IMR-90 (cell line): ENCODE results near the gene HAUS3. TPM values are rescaled to one million over a fixed set of nuclear protein-coding genes. Genes with fewer than 3 reads are reported as not detected.
A peak's percentile ranks its signal among the peaks of the same experiment; 100 is the strongest.

Experiments
- ATAC-seq: fragments of 200-7000 bp; cut with Tn5 transposase; 2 replicates; pipeline ENCODE4 v1.9.1; 2020; ENCODE audit warnings: low read depth, mild to moderate bottlenecking, moderate library complexity
- BruUV-seq: library from RNA; stranded (reverse); fragments of 400-500 nt; replicated peaks from 2 replicates; lab custom pipeline; 2021; lab: Mats Ljungman, UMichigan
- CTCF ChIA-PET: fragments of 300-600 bp; formaldehyde crosslinking; extraction: SDS; loops from one replicate; lab custom pipeline; 2021; ENCODE audit warnings: antibody characterized with exemption; lab: Yijun Ruan, JAX
- POLR2A ChIA-PET: fragments of 300-600 bp; sonication (Branson Sonifier 250); formaldehyde crosslinking; loops from one replicate; lab custom pipeline; 2022; ENCODE audit warnings: antibody characterized with exemption; ENCODE audit not compliant: unreplicated experiment; lab: Charles Lee
- DNase-seq: peaks from one replicate; pipeline ENCODE4 v3.0.0; 2013
- H2AFZ ChIP-seq: replicated peaks from 2 replicates; pipeline ENCODE3; 2013; ENCODE audit warnings: low read length, mild to moderate bottlenecking; ENCODE audit not compliant: poor library complexity
- H2AK5ac ChIP-seq: 2 replicates; pipeline ENCODE4 v1.6.1; 2013; ENCODE audit warnings: low read depth, low read length, inconsistent platforms
- H2AK9ac ChIP-seq: replicated peaks from 2 replicates; pipeline ENCODE3; 2013; ENCODE audit warnings: mild to moderate bottlenecking, low read depth, low read length, moderate library complexity; ENCODE audit not compliant: poor library complexity
- H2BK120ac ChIP-seq: 2 replicates; pipeline ENCODE4 v1.6.1; 2013; ENCODE audit warnings: low read depth, low read length, inconsistent platforms
- H2BK15ac ChIP-seq: 3 replicates; pipeline ENCODE4 v1.6.1; 2013; ENCODE audit warnings: low read depth, low read length, inconsistent platforms
- H2BK20ac ChIP-seq: 2 replicates; pipeline ENCODE4 v1.6.1; 2013; ENCODE audit warnings: low read depth, mild to moderate bottlenecking, inconsistent platforms, low read length, moderate library complexity
- H2BK5ac ChIP-seq: 2 replicates; pipeline ENCODE4 v1.6.1; 2013; ENCODE audit warnings: mild to moderate bottlenecking, low read depth, low read length, inconsistent platforms; ENCODE audit not compliant: poor library complexity, severe bottlenecking
- H3K14ac ChIP-seq: replicated peaks from 2 replicates; pipeline ENCODE4 v1.6.1; 2013; ENCODE audit warnings: low read depth, low read length, inconsistent platforms
- H3K18ac ChIP-seq: 2 replicates; pipeline ENCODE4 v1.6.1; 2013; ENCODE audit warnings: low read depth, low read length, control low read depth
- H3K23ac ChIP-seq: 2 replicates; pipeline ENCODE4 v1.6.1; 2013; ENCODE audit warnings: low read depth, low read length, inconsistent platforms
- H3K27ac ChIP-seq: 2 replicates; pipeline ENCODE4 v1.5.1; 2013; ENCODE audit warnings: mild to moderate bottlenecking, control low read depth, low read length; ENCODE audit not compliant: insufficient read depth
- H3K27me3 ChIP-seq: 2 replicates; pipeline ENCODE4 v1.6.1; 2013; ENCODE audit warnings: low read length; ENCODE audit not compliant: control insufficient read depth, insufficient read depth
- H3K36me3 ChIP-seq: 2 replicates; pipeline ENCODE4 v1.6.1; 2013; ENCODE audit warnings: low read length, mixed read lengths; ENCODE audit not compliant: control insufficient read depth, insufficient read depth
- H3K4ac ChIP-seq: 2 replicates; pipeline ENCODE4 v1.6.1; 2013; ENCODE audit warnings: low read depth, low read length, inconsistent platforms
- H3K4me1 ChIP-seq: 2 replicates; pipeline ENCODE4 v1.6.1; 2013; ENCODE audit warnings: low read length, mixed read lengths; ENCODE audit not compliant: control insufficient read depth, insufficient read depth
- H3K4me2 ChIP-seq: 2 replicates; pipeline ENCODE4 v1.6.1; 2013; ENCODE audit warnings: low read depth, mild to moderate bottlenecking, control low read depth, low read length, moderate library complexity
- H3K4me3 ChIP-seq: 2 replicates; pipeline ENCODE4 v1.5.1; 2013; ENCODE audit warnings: low read depth, mild to moderate bottlenecking, control low read depth, low read length, moderate library complexity; ENCODE audit not compliant: insufficient read depth
- H3K56ac ChIP-seq: 2 replicates; pipeline ENCODE4 v1.6.1; 2013; ENCODE audit warnings: low read length, inconsistent platforms; ENCODE audit not compliant: insufficient read depth; ENCODE audit errors: extremely low read depth
- H3K79me1 ChIP-seq, 2 experiments: 2 replicates each; pipeline ENCODE4 v1.6.1; 2013; ENCODE audit warnings: low read length in 2 of 2, inconsistent platforms in 1 of 2, low read depth in 1 of 2
- H3K9ac ChIP-seq: 2 replicates; pipeline ENCODE4 v1.6.1; 2013; ENCODE audit warnings: low read depth, low read length, control low read depth
- H3K9me1 ChIP-seq: 2 replicates; pipeline ENCODE4 v1.6.1; 2013; ENCODE audit warnings: low read length, inconsistent platforms; ENCODE audit not compliant: insufficient read depth
- H3K9me3 ChIP-seq: 2 replicates; pipeline ENCODE4 v1.6.1; 2013; ENCODE audit warnings: low read length; ENCODE audit not compliant: control insufficient read depth, insufficient read depth
- H4K20me1 ChIP-seq: 2 replicates; pipeline ENCODE4 v1.6.1; 2013; ENCODE audit warnings: low read length, inconsistent platforms; ENCODE audit not compliant: insufficient read depth
- H4K5ac ChIP-seq: 2 replicates; pipeline ENCODE4 v1.6.1; 2013; ENCODE audit warnings: mild to moderate bottlenecking, low read depth, low read length, control low read depth
- H4K8ac ChIP-seq, 2 experiments: 2 replicates each; pipeline ENCODE4 v1.6.1; 2013; ENCODE audit warnings: low read depth in 2 of 2, low read length in 2 of 2, control low read depth in 1 of 2, inconsistent platforms in 1 of 2
- H4K91ac ChIP-seq: 2 replicates; pipeline ENCODE4 v1.6.1; 2013; ENCODE audit warnings: low read depth, low read length, inconsistent platforms; ENCODE audit not compliant: insufficient read depth
- BHLHE40 ChIP-seq: fragments of 150-350 bp; IDR thresholded peaks from 2 replicates; pipeline ENCODE4 v1.6.1; 2016; ENCODE audit warnings: mild to moderate bottlenecking, low read depth, low read length
- CEBPB ChIP-seq: IDR thresholded peaks from 2 replicates; pipeline ENCODE4 v1.6.1; 2012; ENCODE audit warnings: low read depth, low read length, improper control_type of control experiment
- CHD1 ChIP-seq: IDR thresholded peaks from 2 replicates; pipeline ENCODE4 v1.6.1; 2012; ENCODE audit warnings: low read depth, low read length, improper control_type of control experiment
- CTCF ChIP-seq: conservative IDR thresholded peaks from 2 replicates; pipeline ENCODE4 v1.5.1; 2012; ENCODE audit warnings: mild to moderate bottlenecking, low read depth, low read length, improper control_type of control experiment
- MAFK ChIP-seq: IDR thresholded peaks from 2 replicates; pipeline ENCODE4 v1.6.1; 2012; ENCODE audit warnings: low read depth, low read length, improper control_type of control experiment
- MAZ ChIP-seq: IDR thresholded peaks from 2 replicates; pipeline ENCODE4 v1.6.1; 2012; ENCODE audit warnings: low read depth, mild to moderate bottlenecking, low read length, improper control_type of control experiment, moderate library complexity, borderline replicate concordance
- MXI1 ChIP-seq: IDR thresholded peaks from 2 replicates; pipeline ENCODE4 v1.6.1; 2012; ENCODE audit warnings: low read depth, mild to moderate bottlenecking, low read length, moderate library complexity, borderline replicate concordance
- NFE2L2 ChIP-seq: fragments of 150-350 bp; IDR thresholded peaks from 2 replicates; pipeline ENCODE4 v1.6.1; 2016; ENCODE audit warnings: low read depth, mild to moderate bottlenecking, low read length
- RFX5 ChIP-seq: IDR thresholded peaks from 2 replicates; pipeline ENCODE4 v1.8.0; 2012; ENCODE audit warnings: low read depth, mild to moderate bottlenecking, low read length, moderate library complexity
- SMC3 ChIP-seq: fragments of 150-350 bp; IDR thresholded peaks from 2 replicates; pipeline ENCODE4 v1.6.1; 2016; ENCODE audit warnings: low read depth, mild to moderate bottlenecking, antibody characterized with exemption, low read length, moderate library complexity
- USF2 ChIP-seq: fragments of 150-350 bp; IDR thresholded peaks from 2 replicates; pipeline ENCODE4 v1.6.1; 2017; ENCODE audit warnings: mild to moderate bottlenecking, antibody characterized with exemption, low read length, low read depth
- WGBS, 2 experiments: methylation state at CpG; one replicate each; pipeline versions ENCODE4 v1.1.5 to v1.1.7; 2013; ENCODE audit warnings: missing lambda C conversion rate in 2 of 2; ENCODE audit not compliant: insufficient read length in 1 of 2; ENCODE audit errors: extremely low coverage in 2 of 2; 5-methylcytosine and 5-hydroxymethylcytosine counted together
- dilution Hi-C: fragments of 300-500 bp; cut with HindIII; formaldehyde crosslinking; loops from one replicate; pipeline ENCODE4 v1.14.3; 2018; ENCODE audit warnings: low sequenced_read_pairs; ENCODE audit not compliant: unreplicated experiment
- in situ Hi-C: fragments of 300-500 bp; cut with MboI; formaldehyde crosslinking; loops from 3 replicates; pipeline ENCODE4 v1.14.3; 2019; ENCODE audit warnings: low sequenced_read_pairs, inconsistent platforms, mixed read lengths
- intact Hi-C: fragments of 100-400 bp; cut with micrococcal nuclease; formaldehyde crosslinking; loops from 2 replicates; pipeline ENCODE4 v1.10.0; 2022
- polyA plus RNA-seq, 3 experiments: library from polyadenylated mRNA; depleted of rRNA; stranded (reverse); fragments of >200 nt; gene quantifications; 2 replicates each; pipeline ENCODE4 v1.2.3, GENCODE V29; 2012; ENCODE audit warnings: low replicate concordance in 1 of 3
- total RNA-seq: library from RNA; depleted of rRNA; stranded (reverse); fragments of >200 nt; gene quantifications from 2 replicates; pipeline ENCODE4 v1.2.3, GENCODE V29; 2012
- TF ChIP-seq, protein P1 (sequence below): fragments of 150-350 bp; IDR thresholded peaks from 2 replicates; pipeline ENCODE4 v1.6.1; 2016; ENCODE audit warnings: low read depth, mild to moderate bottlenecking, low read length, moderate library complexity, borderline replicate concordance

The HAUS3 gene
- total and polyA plus RNA-seq, 2 of the 4 experiments (the other 2 are of a cell fraction): 4.3 to 4.8 TPM

- 0% methylated on average over 28 of the region's 98 CpGs; no CpG with 5 or more reads in 1 of the 2 experiments for WGBS, 2 experiments
- intact Hi-C loops: loop anchor here (5.0 to 10.0 kb wide), 3 partner anchors 90 to 205 kb away; partner anchors contain the start of genes CFAP99, RNF4 and ZFYVE28
- peak overlapping the region; percentile 2; the same call in 1 of the 2 replicates for H3K18ac ChIP-seq
- TF ChIP-seq CEBPB (peak; percentile 27; the same call in 1 of the 2 replicates), USF2 (peak; percentile 89), MAFK (no peak), NFE2L2 (no peak), SMC3 (no peak), CHD1 (no peak), BHLHE40 (peak; percentile 42; the same call in 1 of the 2 replicates), CTCF (no peak), RFX5 (peak; percentile 93), MAZ (no peak), MXI1 (peak; percentile 96; the same call in 1 of the 2 replicates)
- TF ChIP-seq, protein P1, sequence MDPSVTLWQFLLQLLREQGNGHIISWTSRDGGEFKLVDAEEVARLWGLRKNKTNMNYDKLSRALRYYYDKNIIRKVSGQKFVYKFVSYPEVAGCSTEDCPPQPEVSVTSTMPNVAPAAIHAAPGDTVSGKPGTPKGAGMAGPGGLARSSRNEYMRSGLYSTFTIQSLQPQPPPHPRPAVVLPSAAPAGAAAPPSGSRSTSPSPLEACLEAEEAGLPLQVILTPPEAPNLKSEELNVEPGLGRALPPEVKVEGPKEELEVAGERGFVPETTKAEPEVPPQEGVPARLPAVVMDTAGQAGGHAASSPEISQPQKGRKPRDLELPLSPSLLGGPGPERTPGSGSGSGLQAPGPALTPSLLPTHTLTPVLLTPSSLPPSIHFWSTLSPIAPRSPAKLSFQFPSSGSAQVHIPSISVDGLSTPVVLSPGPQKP: no peak
These were observed 20.4 kb upstream of the HAUS3 start for GRCh38 chr4:2262145-2262943.

More at GRCh38 chr4:2262145-2262943, 20.4 kb upstream of the HAUS3 start:
- no TSS peak for BruUV-seq
- peak; percentile 99 for DNase-seq
- peak overlapping the region; percentile 38 to 89 for H4K8ac ChIP-seq
- ATAC-seq: peak; percentile 89
- peak overlapping the region; percentile 48 for H2BK5ac ChIP-seq
- H3K4ac ChIP-seq: peak overlapping the region; percentile 87
- H3K4me1 ChIP-seq: peaks cover 8% of the 10 kb centered on the region; the same call in 1 of the 2 replicates
- no peak overlapping the region for H2BK15ac ChIP-seq
- peaks cover 4% of the 10 kb centered on the region; the same call in 1 of the 2 replicates for H3K9me1 ChIP-seq
- H4K20me1 ChIP-seq: peaks cover 27% of the 10 kb centered on the region
- H3K14ac ChIP-seq: peak overlapping the region; percentile 55
- H3K56ac ChIP-seq: no peak overlapping the region
- dilution Hi-C loops: no loop called here
- H3K4me2 ChIP-seq: peak overlapping the region; percentile 70
- H3K79me1 ChIP-seq: peaks cover 28 to 41% of the 10 kb centered on the region in 2 experiments
- H3K27me3 ChIP-seq: no peaks in the 10 kb centered on the region
- no peaks in the 10 kb centered on the region for H3K9me3 ChIP-seq
- H3K36me3 ChIP-seq: peaks cover 18% of the 10 kb centered on the region; the same call in 1 of the 2 replicates
- POLR2A ChIA-PET: interaction anchor here (0.6 kb wide), 1 partner anchor 30 kb away, joined by 3 read pairs; no protein-coding TSS in a partner anchor
- H3K27ac ChIP-seq: peak overlapping the region; percentile 75
- peak overlapping the region; percentile 92 for H2AFZ ChIP-seq
- H2BK120ac ChIP-seq: peak overlapping the region; percentile 56
- CTCF ChIA-PET: no interaction called here
- H3K23ac ChIP-seq: peak overlapping the region; percentile 92; the same call in 1 of the 2 replicates
- in situ Hi-C loops: no loop called here
- peak overlapping the region; percentile 63 for H4K91ac ChIP-seq
- no peak overlapping the region for H2BK20ac ChIP-seq
- peak overlapping the region; percentile 84 for H2AK9ac ChIP-seq
- peak overlapping the region; percentile 28 for H4K5ac ChIP-seq
- H3K4me3 ChIP-seq: peak overlapping the region; percentile 97
- H2AK5ac ChIP-seq: peak overlapping the region; percentile 87; the same call in 1 of the 2 replicates
- H3K9ac ChIP-seq: peak overlapping the region; percentile 55
